ENCODE results near the gene CPED1.

- TF ChIP-seq EZH2 (optimal IDR thresholded peaks at IDR 0.05; ENCODE audit: low read depth, low read length) (no peak), CTCF (IDR thresholded peaks at IDR 0.05; ENCODE audit: low read length) (no peak), EZH2phosphoT487 (IDR thresholded peaks at IDR 0.05; ENCODE audit: low read length) (no peak)
Measured at GRCh38 chr7:121307021-121307574, 318.6 kb downstream of the CPED1 start.
